PC-3 (cell line): ENCODE results near the gene COL1A1. TPM values are rescaled to one million over a fixed set of nuclear protein-coding genes. Genes with fewer than 3 reads are reported as not detected.

Source experiments
- ATAC-seq: fragments of 200-7000 bp; cut with Tn5 transposase; 2 replicates; pipeline ENCODE4 v1.9.1; 2020; ENCODE audit warnings: mild to moderate bottlenecking, moderate library complexity
- BruUV-seq: library from RNA; stranded (reverse); fragments of 400-500 nt; replicated peaks from 2 replicates; lab custom pipeline; 2021; lab: Mats Ljungman, UMichigan
- CTCF ChIA-PET: fragments of 300-600 bp; sonication (Branson Sonifier 250); formaldehyde crosslinking; loops from one replicate; lab custom pipeline; 2022; ENCODE audit warnings: antibody characterized with exemption; lab: Charles Lee
- POLR2A ChIA-PET: fragments of 300-600 bp; sonication (Branson Sonifier 250); formaldehyde crosslinking; loops from one replicate; lab custom pipeline; 2022; ENCODE audit warnings: antibody characterized with exemption; ENCODE audit not compliant: unreplicated experiment; lab: Charles Lee
- DNase-seq: peaks from one replicate; pipeline ENCODE4 v3.0.0-alpha.2; 2015
- H2AFZ ChIP-seq: fragments of 300-600 bp; sonication (generic); 2 replicates; pipeline ENCODE4 v1.6.0; 2016; ENCODE audit warnings: antibody characterized with exemption, low read length
- H3F3A ChIP-seq: fragments of 300-600 bp; sonication (generic); one replicate; pipeline ENCODE4 v1.6.0; 2017; ENCODE audit warnings: antibody characterized with exemption, low read length, control low read depth, mild to moderate bottlenecking; ENCODE audit not compliant: unreplicated experiment
- H3K27ac ChIP-seq: fragments of 300-600 bp; sonication (generic); 2 replicates; pipeline ENCODE4 v1.5.1; 2016; ENCODE audit warnings: mild to moderate bottlenecking, low read length
- H3K27me3 ChIP-seq: fragments of 300-600 bp; sonication (generic); 2 replicates; pipeline ENCODE4 v1.6.1; 2016; ENCODE audit warnings: low read length, mixed read lengths
- H3K36me3 ChIP-seq: fragments of 300-600 bp; sonication (generic); 2 replicates; pipeline ENCODE4 v1.6.1; 2016; ENCODE audit warnings: low read depth, mixed run types, low read length, mixed read lengths
- H3K4me1 ChIP-seq: fragments of 300-600 bp; sonication (generic); 2 replicates; pipeline ENCODE4 v1.5.1; 2016; ENCODE audit warnings: low read length; ENCODE audit not compliant: insufficient read depth
- H3K4me2 ChIP-seq: fragments of 300-600 bp; sonication (generic); 2 replicates; pipeline ENCODE4 v1.6.0; 2016; ENCODE audit warnings: low read length
- H3K4me3 ChIP-seq: fragments of 300-600 bp; sonication (generic); 2 replicates; pipeline ENCODE4 v1.5.1; 2016; ENCODE audit warnings: mild to moderate bottlenecking, low read length, mixed read lengths
- H3K79me2 ChIP-seq: fragments of 300-600 bp; sonication (generic); 2 replicates; pipeline ENCODE4 v1.6.1; 2017; ENCODE audit warnings: low read length, mixed read lengths
- H3K9ac ChIP-seq: fragments of 300-600 bp; sonication (generic); 2 replicates; pipeline ENCODE4 v1.6.0; 2016; ENCODE audit warnings: mild to moderate bottlenecking, low read length
- H3K9me2 ChIP-seq: fragments of 300-600 bp; sonication (generic); replicated peaks from 2 replicates; pipeline ENCODE4 v1.6.1; 2016; ENCODE audit warnings: mixed run types, low read length, mixed read lengths
- H3K9me3 ChIP-seq: fragments of 300-600 bp; sonication (generic); 2 replicates; pipeline ENCODE4 v1.6.1; 2016; ENCODE audit warnings: low read length, mixed read lengths
- H4K20me1 ChIP-seq: fragments of 300-600 bp; sonication (generic); 2 replicates; pipeline ENCODE4 v1.6.1; 2016; ENCODE audit warnings: low read length, mixed read lengths
- CTCF ChIP-seq: fragments of 300-600 bp; sonication (generic); conservative IDR thresholded peaks from 2 replicates; pipeline ENCODE4 v1.5.1; 2017; ENCODE audit warnings: antibody characterized with exemption, low read depth, mild to moderate bottlenecking, low read length
- EZH2 ChIP-seq: fragments of 300-600 bp; sonication (generic); IDR thresholded peaks from one replicate; pipeline ENCODE4 v1.6.1; 2017; ENCODE audit warnings: antibody characterized with exemption, mild to moderate bottlenecking, low read length; ENCODE audit not compliant: unreplicated experiment
- EZH2phosphoT487 ChIP-seq: fragments of 300-600 bp; sonication (generic); IDR thresholded peaks from 2 replicates; pipeline ENCODE4 v1.6.1; 2018; ENCODE audit warnings: mild to moderate bottlenecking, antibody characterized with exemption, low read length, borderline replicate concordance
- intact Hi-C: fragments of 100-400 bp; cut with micrococcal nuclease; formaldehyde crosslinking; loops from 2 replicates; pipeline ENCODE4 v1.9.0; 2023
- total RNA-seq: library from RNA; depleted of rRNA; stranded (reverse); fragments of >200 nt; gene quantifications from 2 replicates; pipeline ENCODE4 v1.2.3, GENCODE V29; 2014

Gene COL1A1
- total RNA-seq, 1 experiment from 2014 or later: 30.6 TPM

- Histone ChIP-seq H3F3A (no peaks in the 10 kb centered on the region), H3K27me3 (no peaks in the 10 kb centered on the region), H3K4me1 (peaks cover 16% of the 10 kb centered on the region), H3K36me3 (no peaks in the 10 kb centered on the region), H2AFZ (no peak overlapping the region), H3K79me2 (no peaks in the 10 kb centered on the region), H4K20me1 (no peaks in the 10 kb centered on the region), H3K9me2 (no peaks in the 10 kb centered on the region), H3K4me3 (no peak overlapping the region), H3K4me2 (no peak overlapping the region), H3K9me3 (no peaks in the 10 kb centered on the region), H3K27ac (no peak overlapping the region), H3K9ac (no peak overlapping the region)
- intact Hi-C loops: no loop called here
- ATAC-seq (no peak), DNase-seq (no peak)
- TF ChIP-seq EZH2phosphoT487: no peak
- TF ChIP-seq CTCF: no peak
- no peak for TF ChIP-seq EZH2
- no TSS peak for BruUV-seq
- ChIA-PET CTCF (interaction anchor here (0.6 kb wide), 1 partner anchor 8 kb away, joined by 3 read pairs; no protein-coding TSS in a partner anchor), POLR2A (interaction anchor here (0.6 kb wide), 1 partner anchor 327 kb away, joined by 4 read pairs; no protein-coding TSS in a partner anchor)
These were observed 5.9 kb upstream of the COL1A1 start for GRCh38 chr17:50207315-50207714.

- Histone ChIP-seq H3K4me2 (no peak overlapping the region), H3K27ac (no peak overlapping the region)
These were observed 5.3 kb upstream of the COL1A1 start for GRCh38 chr17:50206604-50207293.

More at GRCh38 chr17:50206604-50207293, 5.3 kb upstream of the COL1A1 start:
- intact Hi-C loops: no loop called here
- Histone ChIP-seq H3K9ac (no peak overlapping the region), H3K36me3 (no peaks in the 10 kb centered on the region), H4K20me1 (no peaks in the 10 kb centered on the region), H3K79me2 (no peaks in the 10 kb centered on the region), H3K4me1 (peaks cover 16% of the 10 kb centered on the region), H3K9me2 (no peaks in the 10 kb centered on the region), H3K4me3 (no peak overlapping the region), H3F3A (no peaks in the 10 kb centered on the region), H3K27me3 (0 out of 2 replicates have a peak, but pooled peaks cover 1% of the 10 kb centered on the region), H3K9me3 (no peaks in the 10 kb centered on the region), H2AFZ (no peak overlapping the region)
- TF ChIP-seq CTCF (no peak), EZH2phosphoT487 (no peak), EZH2 (no peak)
- ChIA-PET CTCF (no interaction called here), POLR2A (no interaction called here)
- ATAC-seq (no peak), DNase-seq (no peak)
- BruUV-seq: no TSS peak
